ENCODE data around the gene GMPPA. TPM values are rescaled to one million over a fixed set of nuclear protein-coding genes. Genes with fewer than 3 reads are reported as not detected.
A peak's percentile ranks its signal among the peaks of the same experiment; 100 is the strongest.

The GMPPA gene
- polyA plus RNA-seq, 2 of the 4 experiments (the other 2 are of a cell fraction): 36.2 to 46.2 TPM

GRCh38 chr2:219541611-219542180 is 43.0 kb downstream of the GMPPA start (continued):
- TF ChIP-seq E2F6 (IDR thresholded peaks at IDR 0.05; ENCODE audit: borderline replicate concordance, low read depth) (no peak), JUNB (IDR thresholded peaks at IDR 0.05) (no peak), BCL3 (IDR thresholded peaks at IDR 0.05) (no peak), RARB (CRISPR knock-in tag; IDR thresholded peaks at IDR 0.05) (no peak), RAD21 (conservative IDR thresholded peaks at IDR 0.05 in 1 of 2, IDR thresholded peaks at IDR 0.05 in 1 of 2) (peak; percentile 53 to 84), REST (IDR thresholded peaks at IDR 0.05) (no peak)

- peak; percentile 57 to 68 for ATAC-seq
- 9% methylated on average over 5 of the region's 66 CpGs for WGBS (ENCODE audit: missing lambda C conversion rate)
- Histone ChIP-seq H3K9me3 (no peaks in the 10 kb centered on the region), H3K4me2 (peak overlapping the region; percentile 89), H3K4me3 (peak overlapping the region; percentile 61), H3K27ac (peak overlapping the region; percentile 58 to 89), H3K4me1 (peaks cover 12% of the 10 kb centered on the region)
- ChIA-PET POLR2A (interaction anchor here (1.7 kb wide), 1 partner anchor 55 kb away, joined by 5 read pairs; the partner anchor contains the start of gene STK11IP), CTCF (interaction anchor here (0.7 to 79.1 kb wide), 15 partner anchors 9 to 147 kb away, joined by 3 to 3291 read pairs (median 7); partner anchors contain the start of genes ASIC4, GMPPA, INHA and OBSL1)
- no peak for FAIRE-seq
- peak in 1 of 2 experiments; percentile 28 for DNase-seq (ENCODE audit: low read depth in 1 of 2, low spot score in 1 of 2)
- TF ChIP-seq PHF8 (IDR thresholded peaks at IDR 0.05; ENCODE audit: borderline replicate concordance, low read depth) (peak; percentile 76), CHD2 (IDR thresholded peaks at IDR 0.05; ENCODE audit: low read length, partially characterized antibody) (no peak)
Observed at GRCh38 chr2:219542931-219543595, 44.4 kb downstream of the GMPPA start.

GRCh38 chr2:219543596-219544358 is 45.1 kb downstream of the GMPPA start, which contains the start of the genes CHPF and TMEM198:
CHPF (minus strand) TSS chr2:219543809; CDS start chr2:219543538, 271 bp downstream.
TMEM198 (plus strand) TSS chr2:219544028; CDS start chr2:219544728, 700 bp downstream.
- ATAC-seq: peak; percentile 66 to 78
- CTCF ChIA-PET: interaction anchor here (1.2 to 79.1 kb wide), 11 partner anchors 9 to 146 kb away, joined by 3 to 3291 read pairs (median 7); partner anchors contain the start of genes ASIC4, GMPPA, SPEG and STK11IP
- POLR2A ChIA-PET: interaction anchor here (1.3 to 1.7 kb wide), 2 partner anchors 9 to 54 kb away, joined by 3 to 5 read pairs; partner anchors contain the start of gene STK11IP
- Histone ChIP-seq H3K9me3 (no peaks in the 10 kb centered on the region), H3K27ac (peak within 1 kb of the TSS; percentile 58 to 89), H3K4me3 (peak within 1 kb of the TSS; percentile 61), H3K4me2 (peak within 1 kb of the TSS; percentile 89), H3K4me1 (peaks cover 12% of the 10 kb centered on the region)
- no peak for FAIRE-seq
- WGBS (ENCODE audit: missing lambda C conversion rate): 2% methylated on average over 21 of the region's 75 CpGs
- DNase-seq (ENCODE audit: low read depth in 1 of 2, low spot score in 1 of 2): peak; percentile 87 to 96
- TF ChIP-seq TP53 (CRISPR knock-in tag; IDR thresholded peaks at IDR 0.05) (no peak), MAX (IDR thresholded peaks at IDR 0.05) (peak; percentile 50; the same call in 1 of the 2 replicates), FOXS1 (CRISPR knock-in tag; IDR thresholded peaks at IDR 0.05) (no peak), USF2 (IDR thresholded peaks at IDR 0.05) (no peak), MAFK (IDR thresholded peaks at IDR 0.05; ENCODE audit: partially characterized antibody) (no peak), FOSL2 (IDR thresholded peaks at IDR 0.05) (no peak), FOSL2 (CRISPR knock-in tag; IDR thresholded peaks at IDR 0.05) (peak; percentile 59; the same call in 1 of the 2 replicates), REST (IDR thresholded peaks at IDR 0.05) (peak; percentile 93), RFX5 (IDR thresholded peaks at IDR 0.05) (peak; percentile 56; the same call in 1 of the 2 replicates), RARB (CRISPR knock-in tag; IDR thresholded peaks at IDR 0.05) (no peak), E2F6 (IDR thresholded peaks at IDR 0.05; ENCODE audit: borderline replicate concordance, low read depth) (no peak), NR3C1 (IDR thresholded peaks at IDR 0.05) (no peak), NFE2L2 (conservative IDR thresholded peaks at IDR 0.05; ENCODE audit: low read length) (no peak)

All from A549 (cell line).